HCT116 (cell line): Measurements from ENCODE around the gene ID3. TPM values are rescaled to one million over a fixed set of nuclear protein-coding genes. Genes with fewer than 3 reads are reported as not detected.

ENCODE experiments used
- ATAC-seq: fragments of 200-7000 bp; cut with Tn5 transposase; 2 replicates; pipeline ENCODE4 v1.9.1; 2020; ENCODE audit warnings: mild to moderate bottlenecking, moderate library complexity
- BruUV-seq: library from RNA; stranded (reverse); fragments of 400-500 nt; replicated peaks from 2 replicates; lab custom pipeline; 2021; lab: Mats Ljungman, UMichigan
- CTCF ChIA-PET: fragments of 300-600 bp; sonication (Branson Sonifier 250); formaldehyde crosslinking; loops from one replicate; lab custom pipeline; 2021; ENCODE audit warnings: antibody characterized with exemption; lab: Charles Lee
- POLR2A ChIA-PET: fragments of 300-600, 350-600 bp; sonication (Branson Sonifier 250); formaldehyde crosslinking; loops from one replicate; lab custom pipeline; 2021; ENCODE audit warnings: antibody characterized with exemption; lab: Charles Lee
- RAD21 ChIA-PET, 2 experiments: fragments of 300-600 bp; sonication (Branson Sonifier 250); formaldehyde crosslinking; loops; one replicate each; lab custom pipeline; 2023; ENCODE audit warnings: low total read pairs in 2 of 2; ENCODE audit not compliant: uncharacterized antibody in 2 of 2, unreplicated experiment in 2 of 2, low non-redundant PET in 1 of 2; lab: Charles Lee
- DNase-seq: peaks from one replicate; pipeline ENCODE4 v3.0.0-alpha.2; 2010; ENCODE audit warnings: low read depth, low spot score
- H2AFZ ChIP-seq: fragments of 200-600 bp; shearing (Covaris generic), sonication (generic); 2 replicates; pipeline ENCODE4 v1.6.1; 2017; ENCODE audit warnings: low read depth, mixed run types, mixed read lengths, antibody characterized with exemption, low read length; ENCODE audit not compliant: poor library complexity, severe bottlenecking
- H3K27ac ChIP-seq: 2 replicates; pipeline ENCODE4 v1.5.1; 2012; ENCODE audit warnings: low read depth, low read length
- H3K27me3 ChIP-seq: fragments of 200-600 bp; sonication (generic); 2 replicates; pipeline ENCODE4 v1.6.1; 2016; ENCODE audit warnings: mixed run types, low read length, mixed read lengths; ENCODE audit not compliant: insufficient read depth
- H3K36me3 ChIP-seq, 2 experiments: fragments of 200-500 bp in 1 of 2; fragments of 200-600 bp in 1 of 2; sonication (Bioruptor generic) in 1 of 2; sonication (generic) in 1 of 2; 2 replicates each; pipeline versions ENCODE4 v1.5.1 to v1.6.1; 2014 to 2016; ENCODE audit warnings: low read length in 2 of 2, inconsistent platforms in 1 of 2, mixed read lengths in 1 of 2, mixed run types in 1 of 2; ENCODE audit not compliant: insufficient read depth in 2 of 2, control insufficient read depth in 1 of 2
- H3K4me1 ChIP-seq, 2 experiments: fragments of 200-600 bp in 1 of 2; sonication (generic) in 1 of 2; 2 replicates each; pipeline versions ENCODE4 v1.5.1 to v1.6.1; 2012 to 2017; ENCODE audit warnings: low read length in 2 of 2, inconsistent platforms in 1 of 2, mild to moderate bottlenecking in 1 of 2, mixed read lengths in 1 of 2, mixed run types in 1 of 2, moderate library complexity in 1 of 2; ENCODE audit not compliant: insufficient read depth in 2 of 2, control insufficient read depth in 1 of 2
- H3K4me2 ChIP-seq: fragments of 200-600 bp; sonication (generic); 2 replicates; pipeline ENCODE4 v1.6.1; 2017; ENCODE audit warnings: mixed run types, low read length, mixed read lengths
- H3K4me3 ChIP-seq, 2 experiments: fragments of 200-600 bp in 1 of 2; sonication (generic) in 1 of 2; replicated peaks in 1 of 2; 2 replicates each; pipeline ENCODE4 v1.5.1; 2011 to 2016; ENCODE audit warnings: low read length in 2 of 2, control low read depth in 1 of 2, low read depth in 1 of 2, mild to moderate bottlenecking in 1 of 2, mixed read lengths in 1 of 2, mixed run types in 1 of 2
- H3K79me2 ChIP-seq: fragments of 200-600 bp; sonication (generic); 2 replicates; pipeline ENCODE4 v1.6.1; 2017; ENCODE audit warnings: mild to moderate bottlenecking, mixed run types, low read length, moderate library complexity, mixed read lengths; ENCODE audit not compliant: insufficient read depth
- H3K9ac ChIP-seq: fragments of 200-600 bp; sonication (generic); 2 replicates; pipeline ENCODE4 v1.6.1; 2016; ENCODE audit warnings: low read length, mixed read lengths
- H3K9me2 ChIP-seq: fragments of 200-600 bp; sonication (generic), shearing (Covaris generic); 2 replicates; pipeline ENCODE4 v1.6.1; 2017; ENCODE audit warnings: mixed run types, mild to moderate bottlenecking, moderate library complexity; ENCODE audit not compliant: insufficient read depth
- H3K9me3 ChIP-seq, 2 experiments: fragments of 200-500 bp in 1 of 2; fragments of 200-600 bp in 1 of 2; sonication (Bioruptor generic) in 1 of 2; sonication (generic) in 1 of 2; 2 replicates each; pipeline ENCODE4 v1.6.1; 2014 to 2017; ENCODE audit warnings: low read length in 2 of 2, mixed read lengths in 2 of 2, inconsistent platforms in 1 of 2, low read depth in 1 of 2, mild to moderate bottlenecking in 1 of 2, mixed run types in 1 of 2, moderate library complexity in 1 of 2; ENCODE audit not compliant: control insufficient read depth in 1 of 2, insufficient read depth in 1 of 2
- H4K20me1 ChIP-seq: fragments of 200-600 bp; sonication (generic), shearing (Covaris generic); 2 replicates; pipeline ENCODE4 v1.6.1; 2017; ENCODE audit warnings: mixed run types, mild to moderate bottlenecking, moderate library complexity; ENCODE audit not compliant: insufficient read depth
- EGR1 ChIP-seq: IDR thresholded peaks from 2 replicates; pipeline ENCODE4 v1.6.1; 2012; ENCODE audit warnings: low read depth
- FOSL1 ChIP-seq: IDR thresholded peaks from 2 replicates; pipeline ENCODE4 v1.6.1; 2012; ENCODE audit warnings: low read depth
- JUND ChIP-seq: IDR thresholded peaks from 2 replicates; pipeline ENCODE4 v1.6.1; 2012
- SP1 ChIP-seq: IDR thresholded peaks from 2 replicates; pipeline ENCODE4 v1.6.1; 2012; ENCODE audit warnings: low read depth
- SRF ChIP-seq: IDR thresholded peaks from 2 replicates; pipeline ENCODE4 v1.6.1; 2012; ENCODE audit warnings: low read depth
- YY1 ChIP-seq: IDR thresholded peaks from 2 replicates; pipeline ENCODE4 v1.6.1; 2011; ENCODE audit warnings: low read length, low read depth, moderate library complexity, mild to moderate bottlenecking; ENCODE audit not compliant: insufficient replicate concordance; ENCODE audit errors: extremely low read depth
- intact Hi-C: fragments of 100-400 bp; cut with micrococcal nuclease; formaldehyde crosslinking; loops from 2 replicates; pipeline ENCODE4 v1.10.0; 2022
- total RNA-seq: library from RNA; stranded (reverse); gene quantifications from one replicate; pipeline ENCODE4 v1.2.1, GENCODE V29; 2021; ENCODE audit not compliant: unreplicated experiment
- TF ChIP-seq, protein P1 (sequence below): IDR thresholded peaks from 2 replicates; pipeline ENCODE4 v1.6.1; 2012

ID3 gene
- total RNA-seq, 1 experiment from 2014 or later, result 183 TPM

DNA sequence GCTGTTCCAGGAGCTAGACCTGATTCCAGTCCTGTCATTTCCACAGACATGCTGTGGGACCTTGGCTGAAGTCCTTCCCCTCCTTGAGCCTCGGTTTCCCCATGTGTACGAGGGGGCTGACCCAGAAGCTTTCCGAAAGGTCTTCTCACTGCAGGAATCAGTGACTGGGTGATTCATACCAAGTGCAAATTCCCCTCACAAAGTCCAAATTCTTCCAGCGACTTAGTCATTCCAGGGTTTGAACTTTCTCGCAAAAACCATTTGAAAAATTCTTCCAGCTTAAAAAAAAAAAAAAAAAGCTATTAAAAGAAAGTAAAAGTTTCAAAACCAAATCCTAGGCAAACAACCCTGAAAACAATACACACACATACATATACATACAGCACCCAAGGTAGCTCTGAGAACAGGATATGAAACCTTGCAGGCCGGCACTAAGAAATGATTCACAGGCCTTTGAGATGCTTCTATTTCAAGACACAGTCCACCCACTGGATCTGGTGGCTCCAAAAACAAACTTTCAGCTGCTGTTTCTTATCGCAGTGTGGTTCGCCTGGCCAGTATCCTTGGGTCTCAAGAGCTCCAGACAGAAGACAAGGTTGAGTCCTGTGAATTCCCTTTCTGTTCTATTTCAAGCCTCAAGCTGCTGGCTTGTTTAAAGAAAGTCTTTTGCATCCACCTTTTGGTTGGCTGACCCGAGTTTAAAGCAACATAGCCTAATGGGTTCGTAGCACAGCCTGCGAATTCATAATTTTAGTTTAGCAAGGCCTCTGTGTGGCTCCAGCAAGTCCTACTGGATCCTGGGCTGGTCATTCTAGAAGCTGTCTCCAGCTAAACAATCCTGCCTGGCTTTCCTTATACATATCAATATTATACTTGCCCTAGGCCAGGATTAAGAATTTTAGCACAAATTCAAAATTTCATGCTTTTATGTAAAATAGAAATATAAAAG lies 18.0 kb upstream of the ID3 start:
- Histone ChIP-seq H3K4me3 (peak overlapping the region; percentile 14 to 41), H4K20me1 (no peaks in the 10 kb centered on the region), H3K9me2 (no peaks in the 10 kb centered on the region), H3K36me3 (no peaks in the 10 kb centered on the region), H3K9me3 (no peaks in the 10 kb centered on the region), H3K9ac (peak overlapping the region; percentile 54), H3K79me2 (no peaks in the 10 kb centered on the region), H2AFZ (peak overlapping the region; percentile 89), H3K27ac (peak overlapping the region; percentile 57; the same call in 1 of the 2 replicates), H3K27me3 (no peaks in the 10 kb centered on the region), H3K4me1 (peaks cover 17 to 41% of the 10 kb centered on the region in 2 experiments), H3K4me2 (peak overlapping the region; percentile 80)
- intact Hi-C loops, result no loop called here
- ChIA-PET POLR2A (interaction anchor here (0.7 to 1.6 kb wide), 5 partner anchors 15 to 60 kb away, joined by 3 to 7 read pairs (median 4); partner anchors contain the start of gene ID3), CTCF (interaction anchor here (0.8 to 1.6 kb wide), 4 partner anchors 14 to 60 kb away, joined by 3 to 6 read pairs (median 4); no protein-coding TSS in a partner anchor), RAD21 (no interaction called here)
- ATAC-seq, result peak; percentile 74
- DNase-seq, result no peak
- BruUV-seq, result no TSS peak
- TF ChIP-seq SP1 (peak; percentile 45; the same call in 1 of the 2 replicates), FOSL1 (peak; percentile 69), EGR1 (peak; percentile 52; the same call in 1 of the 2 replicates), JUND (peak; percentile 64; the same call in 1 of the 2 replicates), SRF (no peak), YY1 (no peak)
- TF ChIP-seq, protein P1, sequence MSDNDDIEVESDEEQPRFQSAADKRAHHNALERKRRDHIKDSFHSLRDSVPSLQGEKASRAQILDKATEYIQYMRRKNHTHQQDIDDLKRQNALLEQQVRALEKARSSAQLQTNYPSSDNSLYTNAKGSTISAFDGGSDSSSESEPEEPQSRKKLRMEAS, result no peak
